CD4-positive, alpha-beta T cell treated with Interferon gamma for 1 hour (primary cell): Measurements from ENCODE around the gene DPY19L1.
"Not testable (repeated sequence)": the region's sequence is repeated elsewhere in the genome, so short reads cannot be mapped to it uniquely, and the experiment has no call there.

Experiments
- DNase-seq: peaks from one replicate; pipeline ENCODE4 v3.0.0-alpha.2; 2020

The DPY19L1 gene

DNA sequence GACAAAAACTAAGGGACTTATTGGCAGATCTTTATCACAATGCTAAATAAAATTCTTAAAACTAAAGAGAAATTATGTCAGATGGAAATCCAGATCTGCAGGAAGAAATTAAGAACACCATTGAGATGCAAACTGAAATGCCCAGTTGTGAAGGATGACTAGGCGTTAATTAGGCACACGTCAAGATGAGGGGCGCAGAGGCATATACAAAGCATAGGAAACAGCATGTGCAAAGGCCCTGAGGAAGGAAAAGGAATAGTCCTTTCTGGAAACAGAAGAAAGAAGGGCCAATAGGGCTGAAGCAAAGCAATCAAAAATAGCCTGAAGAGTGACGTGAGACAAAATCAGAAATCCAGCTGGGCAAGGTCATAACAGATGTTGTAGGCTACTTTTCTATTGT, 53.1 kb downstream of the DPY19L1 start:
- not testable (repeated sequence) for DNase-seq

DNA sequence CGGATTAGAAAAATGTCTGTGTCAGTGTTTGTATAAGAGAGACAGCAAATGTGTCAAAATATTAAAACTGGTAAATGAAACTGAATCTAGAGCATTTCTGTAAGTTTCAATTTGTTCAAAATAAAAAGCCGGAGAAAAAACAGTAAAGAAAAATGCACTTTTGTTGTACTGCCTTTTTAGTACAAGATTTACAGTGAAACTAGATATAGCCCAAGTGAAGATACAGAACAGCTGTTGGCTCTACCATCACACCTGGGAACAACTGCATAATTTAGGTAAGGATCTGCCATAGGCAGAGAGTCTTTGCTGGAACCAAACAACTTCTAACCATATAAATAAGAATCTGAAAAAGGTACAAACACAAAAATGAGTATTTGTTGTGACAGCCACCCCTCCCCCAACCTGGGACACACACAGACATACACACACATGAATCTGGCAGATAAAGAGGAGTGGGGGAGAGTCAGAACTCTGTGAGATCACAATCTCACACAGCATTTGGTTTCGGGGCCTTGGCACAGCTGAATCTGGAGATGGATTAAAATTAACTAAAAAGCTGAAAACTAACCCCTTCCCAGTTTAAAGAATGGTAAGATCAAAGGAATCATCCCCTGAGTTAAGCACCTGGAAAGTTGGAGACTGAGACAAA, 54.8 kb downstream of the DPY19L1 start:
- no peak for DNase-seq

- not testable (repeated sequence) for DNase-seq
These were observed 58.2 kb downstream of the DPY19L1 start for GRCh38 chr7:34979124-34979523.

DNA sequence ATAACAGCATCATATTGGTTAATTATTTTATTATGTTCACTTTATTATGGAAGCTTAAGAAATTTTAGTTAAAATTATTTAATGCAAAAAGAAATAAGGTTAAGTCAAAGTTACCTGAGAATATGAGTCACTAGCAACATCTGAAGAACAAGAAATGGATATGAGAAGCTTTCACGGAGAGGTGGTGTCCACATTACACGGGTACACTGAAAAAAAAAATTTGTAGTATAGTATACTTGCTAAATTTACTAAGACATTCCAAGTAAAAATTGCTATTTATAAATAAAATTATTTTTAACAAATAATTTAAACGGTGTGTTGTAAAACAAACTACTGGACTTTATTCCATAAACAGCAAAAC, 63.9 kb downstream of the DPY19L1 start:
- DNase-seq, result no peak

DNA sequence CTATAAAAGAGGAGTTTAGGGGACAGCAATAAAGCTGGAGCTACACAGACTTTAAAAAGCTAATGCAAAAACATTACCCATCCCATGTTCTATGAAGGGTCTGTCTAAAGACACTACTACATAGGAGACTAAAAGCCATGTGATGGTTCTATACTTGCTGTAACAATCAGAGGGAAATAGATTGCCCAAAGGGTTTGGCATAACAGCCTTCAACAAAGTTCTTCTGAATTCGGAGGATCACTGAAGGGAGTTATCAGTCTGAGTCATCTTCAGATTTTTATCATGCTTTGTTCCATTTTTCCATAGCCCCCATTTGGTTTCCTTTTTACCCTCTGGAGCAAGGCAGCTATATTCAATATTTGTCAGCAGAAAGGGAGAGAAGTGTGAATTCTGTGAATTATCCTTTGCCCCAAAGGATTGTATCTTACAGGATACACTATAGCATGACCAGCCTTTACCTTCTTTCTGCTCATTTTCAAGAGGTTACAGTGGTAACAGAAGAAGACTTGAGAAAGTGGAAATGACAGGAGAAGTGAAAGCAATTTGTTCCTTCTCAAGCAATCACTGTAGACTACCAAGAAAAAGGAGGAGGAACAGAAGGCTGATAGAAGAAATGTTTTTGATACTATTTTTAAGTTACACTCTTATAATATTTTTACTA, 64.4 kb downstream of the DPY19L1 start:
- not testable (repeated sequence) for DNase-seq

GRCh38 chr7:34967818-34968217, 69.5 kb downstream of the DPY19L1 start:
- DNase-seq, result not testable (repeated sequence)

- not testable (repeated sequence) for DNase-seq
These were observed 70.8 kb downstream of the DPY19L1 start for GRCh38 chr7:34966504-34966903.

- DNase-seq, result no peak
These were observed 79.3 kb downstream of the DPY19L1 start for GRCh38 chr7:34958021-34958420.

- DNase-seq, result no peak
These were observed 84.5 kb downstream of the DPY19L1 start for GRCh38 chr7:34952822-34953221.

GRCh38 chr7:34949361-34949760, 87.9 kb downstream of the DPY19L1 start:
- no peak for DNase-seq

GRCh38 chr7:34947427-34947826, 89.9 kb downstream of the DPY19L1 start:
- DNase-seq, result not testable (repeated sequence)

DNA sequence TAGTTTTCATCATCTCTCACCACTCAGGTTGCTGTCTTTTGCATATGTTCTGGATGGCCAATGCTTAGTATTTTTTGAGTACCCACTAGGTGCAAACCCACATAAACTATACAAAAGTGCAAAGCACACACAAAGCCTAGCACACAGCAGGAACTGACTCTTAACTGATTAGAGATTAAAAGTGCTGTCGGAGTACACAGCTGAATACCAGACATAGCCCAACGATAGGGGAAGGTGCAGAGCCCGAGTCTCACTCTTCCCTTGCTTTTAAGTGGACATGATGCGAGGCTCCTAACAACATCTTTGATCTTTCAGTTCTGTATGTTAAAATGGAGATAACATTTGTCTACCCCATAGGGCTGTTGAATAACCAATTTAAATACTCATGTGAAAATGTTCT, 90.8 kb downstream of the DPY19L1 start:
- DNase-seq, result no peak

- DNase-seq, result not testable (repeated sequence)
These were observed 91.3 kb downstream of the DPY19L1 start for GRCh38 chr7:34945894-34946477.

DNA sequence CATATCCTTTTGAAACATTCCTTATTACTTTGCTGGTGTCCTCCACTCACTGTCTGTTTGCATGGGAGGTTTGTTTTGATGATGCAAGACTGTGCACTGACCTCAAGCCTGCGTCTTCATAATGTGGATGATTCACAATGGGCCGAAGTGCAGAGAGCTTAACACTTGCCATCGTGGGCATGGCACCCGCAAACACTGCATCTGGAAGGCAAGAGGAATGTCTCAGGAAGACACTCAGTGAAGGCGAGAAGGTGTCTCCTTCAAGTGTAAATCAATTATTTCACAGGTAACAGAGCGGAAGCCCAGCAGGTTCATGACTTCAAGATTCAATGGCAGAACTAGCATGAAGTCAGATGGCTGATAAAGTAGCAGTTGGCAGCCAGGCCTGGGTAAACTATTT, 98.1 kb downstream of the DPY19L1 start:
- DNase-seq, result no peak

- DNase-seq, result not testable (repeated sequence)
These were observed 101.5 kb downstream of the DPY19L1 start for GRCh38 chr7:34935735-34936165.

DNA sequence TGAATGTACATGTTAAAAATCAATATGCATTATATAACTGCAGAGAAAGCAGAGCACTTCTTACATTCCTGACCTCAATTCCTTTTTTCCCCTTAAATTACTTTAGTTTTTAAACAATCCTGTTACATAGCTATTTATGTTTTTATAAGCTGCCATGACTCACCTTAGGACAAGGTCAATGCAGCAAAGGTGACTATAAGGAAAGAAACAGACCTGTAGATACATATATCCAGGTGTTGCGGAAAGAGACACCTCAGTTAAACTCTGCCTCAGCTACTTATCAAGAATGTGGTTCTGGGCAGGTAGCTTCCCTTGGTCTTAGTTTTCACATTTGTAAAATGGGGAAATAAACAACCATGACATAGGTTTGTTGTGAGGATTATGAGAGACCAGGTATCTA, 105.5 kb downstream of the DPY19L1 start:
- DNase-seq, result no peak

DNA sequence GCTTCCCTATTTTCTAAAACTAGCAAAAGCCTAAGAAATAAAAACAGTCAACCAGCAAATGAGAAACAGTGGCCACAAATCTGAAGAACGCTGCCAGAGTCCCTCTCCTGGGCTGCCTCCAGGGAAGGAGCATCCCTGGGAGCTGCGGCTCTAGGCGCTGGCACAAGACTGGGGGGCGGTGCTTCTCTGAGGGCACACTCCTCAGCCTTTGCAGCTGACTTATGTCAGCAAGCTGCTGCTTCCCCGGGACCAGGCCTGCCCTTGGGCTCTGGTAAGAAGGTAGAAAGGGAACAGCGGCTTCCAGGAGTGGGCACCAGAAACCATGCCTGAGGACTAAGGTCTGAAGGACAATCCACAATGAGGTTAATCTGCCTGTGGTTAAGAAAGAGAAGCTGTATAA, 107.5 kb downstream of the DPY19L1 start:
- DNase-seq, result not testable (repeated sequence)

- no peak for DNase-seq
These were observed 108.7 kb downstream of the DPY19L1 start for GRCh38 chr7:34928560-34928959.

DNA sequence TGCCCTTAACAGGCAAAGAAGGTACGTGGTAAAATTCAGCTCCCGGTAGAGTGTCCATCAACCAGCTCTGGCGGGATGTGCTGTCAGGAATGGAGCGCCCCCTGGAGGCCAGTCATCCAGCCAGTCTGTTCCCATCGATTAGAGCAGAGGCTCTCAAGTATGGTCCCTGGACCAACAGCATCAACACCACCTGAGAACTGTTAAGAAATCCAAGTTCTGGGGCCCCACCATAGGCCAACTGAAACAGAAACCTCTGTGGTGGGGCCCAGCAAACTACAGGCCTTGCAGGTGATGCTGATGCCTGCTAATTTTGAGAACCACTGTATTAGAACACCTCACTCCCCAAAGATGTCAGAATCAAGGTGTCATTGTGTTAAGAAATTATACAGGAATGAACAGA, 109.2 kb downstream of the DPY19L1 start:
- DNase-seq, result no peak

GRCh38 chr7:34920470-34920869, 116.8 kb downstream of the DPY19L1 start:
- not testable (repeated sequence) for DNase-seq

DNA sequence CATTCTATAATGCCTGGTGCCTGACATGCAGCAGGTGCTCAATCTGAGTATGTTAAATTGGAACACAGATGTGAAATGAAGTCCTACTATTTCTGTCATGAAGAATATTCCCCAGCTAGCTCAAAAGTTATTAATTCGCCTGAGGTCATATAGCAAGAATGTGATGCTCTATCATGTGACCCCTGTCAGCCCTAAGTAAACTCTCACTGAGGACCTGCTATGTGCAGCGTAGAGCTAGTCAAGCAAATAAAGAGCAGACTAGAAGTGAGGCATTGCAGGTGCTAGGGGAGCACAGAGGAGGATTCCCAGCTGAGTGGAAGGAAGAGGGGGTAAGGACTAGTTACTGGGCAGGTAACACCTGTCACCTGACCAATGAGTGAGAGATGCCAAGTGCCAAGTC, 118.2 kb downstream of the DPY19L1 start:
- not testable (repeated sequence) for DNase-seq

- not testable (repeated sequence) for DNase-seq
These were observed 119.0 kb downstream of the DPY19L1 start for GRCh38 chr7:34918198-34918861.

DNA sequence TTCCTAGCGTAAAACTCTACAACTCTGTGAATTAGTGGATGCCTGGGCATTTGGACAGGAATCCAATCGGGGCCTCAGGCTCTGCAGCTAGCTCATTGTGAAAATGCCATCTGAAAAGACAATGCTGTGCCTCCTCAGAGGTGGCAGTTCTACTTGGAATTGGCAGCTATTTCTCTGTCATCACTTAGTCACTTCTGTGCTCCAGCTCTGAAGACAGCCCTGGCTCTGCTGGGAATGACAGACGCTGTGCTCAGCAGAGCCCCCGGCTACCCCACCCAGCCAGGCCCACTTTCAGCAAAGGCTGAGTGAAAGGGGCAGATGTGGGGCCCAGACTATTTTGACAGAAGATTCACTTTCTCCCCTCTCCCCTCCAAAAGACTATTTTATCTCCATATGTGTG, 119.8 kb downstream of the DPY19L1 start:
- DNase-seq, result not testable (repeated sequence)

DNA sequence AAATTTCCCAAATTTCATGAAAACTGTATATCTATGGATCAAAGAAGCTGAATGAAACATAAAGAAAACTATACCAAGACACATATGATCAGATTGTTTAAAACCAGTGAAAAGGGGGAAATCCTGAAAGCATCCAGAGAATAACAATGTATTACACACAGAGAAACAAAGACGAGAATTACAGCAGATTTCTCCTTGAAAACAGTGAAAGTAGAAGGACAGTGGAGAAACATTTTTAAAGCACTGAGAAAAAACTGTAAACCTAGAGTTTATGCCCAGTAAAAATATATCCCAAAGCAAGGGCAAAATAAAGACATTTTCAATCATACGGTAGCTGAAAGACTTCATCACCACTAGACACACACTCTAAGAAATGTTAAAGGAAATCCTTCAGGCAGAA, 121.0 kb downstream of the DPY19L1 start:
- DNase-seq, result no peak
